GM12874 (cell line): ENCODE measurements around the gene PTPRU.

ENCODE experiments used
- CTCF ChIP-seq: IDR thresholded peaks from 2 replicates; pipeline ENCODE4 v1.5.1; 2011; ENCODE audit warnings: low read depth, mild to moderate bottlenecking, control low read depth, low read length, moderate library complexity; ENCODE audit not compliant: insufficient read depth

PTPRU gene

GRCh38 chr1:29255134-29255666, 18.9 kb downstream of the PTPRU start:
- no peak for TF ChIP-seq CTCF

GRCh38 chr1:29256394-29256793, 20.1 kb downstream of the PTPRU start:
- peak; percentile 3; the same call in 1 of the 2 replicates for TF ChIP-seq CTCF

GRCh38 chr1:29256979-29257804, 20.9 kb downstream of the PTPRU start:
- no peak for TF ChIP-seq CTCF

GRCh38 chr1:29258189-29258975, 22.1 kb downstream of the PTPRU start:
- no peak for TF ChIP-seq CTCF

- no peak for TF ChIP-seq CTCF
These were observed 22.9 kb downstream of the PTPRU start for GRCh38 chr1:29258976-29259801.

GRCh38 chr1:29259802-29260441, 23.6 kb downstream of the PTPRU start:
- no peak for TF ChIP-seq CTCF
